ENCODE data around the gene GRIN3A.

GRIN3A gene

GRCh38 chr9:101601904-101602765 lies 136.3 kb downstream of the GRIN3A start:
- TF ChIP-seq, protein P1, sequence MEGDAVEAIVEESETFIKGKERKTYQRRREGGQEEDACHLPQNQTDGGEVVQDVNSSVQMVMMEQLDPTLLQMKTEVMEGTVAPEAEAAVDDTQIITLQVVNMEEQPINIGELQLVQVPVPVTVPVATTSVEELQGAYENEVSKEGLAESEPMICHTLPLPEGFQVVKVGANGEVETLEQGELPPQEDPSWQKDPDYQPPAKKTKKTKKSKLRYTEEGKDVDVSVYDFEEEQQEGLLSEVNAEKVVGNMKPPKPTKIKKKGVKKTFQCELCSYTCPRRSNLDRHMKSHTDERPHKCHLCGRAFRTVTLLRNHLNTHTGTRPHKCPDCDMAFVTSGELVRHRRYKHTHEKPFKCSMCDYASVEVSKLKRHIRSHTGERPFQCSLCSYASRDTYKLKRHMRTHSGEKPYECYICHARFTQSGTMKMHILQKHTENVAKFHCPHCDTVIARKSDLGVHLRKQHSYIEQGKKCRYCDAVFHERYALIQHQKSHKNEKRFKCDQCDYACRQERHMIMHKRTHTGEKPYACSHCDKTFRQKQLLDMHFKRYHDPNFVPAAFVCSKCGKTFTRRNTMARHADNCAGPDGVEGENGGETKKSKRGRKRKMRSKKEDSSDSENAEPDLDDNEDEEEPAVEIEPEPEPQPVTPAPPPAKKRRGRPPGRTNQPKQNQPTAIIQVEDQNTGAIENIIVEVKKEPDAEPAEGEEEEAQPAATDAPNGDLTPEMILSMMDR (IDR thresholded peaks at IDR 0.05): peak; percentile 69

- TF ChIP-seq, protein P1 (IDR thresholded peaks at IDR 0.05): no peak
These were observed 143.7 kb downstream of the GRIN3A start, which contains the start of gene PPP3R2 for GRCh38 chr9:101594796-101595195. TSS of gene PPP3R2 (minus strand) at chr9:101594969. CDS start at chr9:101594921, 48 bp downstream.

DNA sequence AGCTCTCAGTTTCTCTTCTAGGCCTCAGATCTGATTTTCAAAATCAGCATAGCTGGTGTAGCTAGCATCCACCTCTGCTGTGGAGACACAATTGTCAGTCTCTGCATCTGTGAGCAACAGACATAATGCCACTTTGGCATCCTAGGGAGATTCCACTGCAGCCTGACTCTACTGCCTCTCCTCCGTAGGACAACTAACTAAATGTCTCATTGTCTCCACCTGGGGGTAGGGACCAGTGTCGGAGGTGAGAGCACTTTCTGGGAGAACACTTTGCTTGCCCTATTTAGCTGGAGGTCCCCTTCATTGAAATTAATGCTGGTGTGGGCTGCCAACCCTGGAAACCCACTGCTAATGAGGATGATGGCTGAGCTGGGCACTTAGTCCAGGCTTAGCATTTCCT lies 145.1 kb downstream of the GRIN3A start:
- TF ChIP-seq, protein P1 (IDR thresholded peaks at IDR 0.05): no peak

GRCh38 chr9:101592788-101593187 lies 145.7 kb downstream of the GRIN3A start:
- TF ChIP-seq, protein P1 (IDR thresholded peaks at IDR 0.05): no peak

- TF ChIP-seq, protein P1 (IDR thresholded peaks at IDR 0.05): no peak
These were observed 146.5 kb downstream of the GRIN3A start for GRCh38 chr9:101591787-101592446.

GRCh38 chr9:101590901-101591300 lies 147.5 kb downstream of the GRIN3A start:
- TF ChIP-seq, protein P1 (IDR thresholded peaks at IDR 0.05): no peak

DNA sequence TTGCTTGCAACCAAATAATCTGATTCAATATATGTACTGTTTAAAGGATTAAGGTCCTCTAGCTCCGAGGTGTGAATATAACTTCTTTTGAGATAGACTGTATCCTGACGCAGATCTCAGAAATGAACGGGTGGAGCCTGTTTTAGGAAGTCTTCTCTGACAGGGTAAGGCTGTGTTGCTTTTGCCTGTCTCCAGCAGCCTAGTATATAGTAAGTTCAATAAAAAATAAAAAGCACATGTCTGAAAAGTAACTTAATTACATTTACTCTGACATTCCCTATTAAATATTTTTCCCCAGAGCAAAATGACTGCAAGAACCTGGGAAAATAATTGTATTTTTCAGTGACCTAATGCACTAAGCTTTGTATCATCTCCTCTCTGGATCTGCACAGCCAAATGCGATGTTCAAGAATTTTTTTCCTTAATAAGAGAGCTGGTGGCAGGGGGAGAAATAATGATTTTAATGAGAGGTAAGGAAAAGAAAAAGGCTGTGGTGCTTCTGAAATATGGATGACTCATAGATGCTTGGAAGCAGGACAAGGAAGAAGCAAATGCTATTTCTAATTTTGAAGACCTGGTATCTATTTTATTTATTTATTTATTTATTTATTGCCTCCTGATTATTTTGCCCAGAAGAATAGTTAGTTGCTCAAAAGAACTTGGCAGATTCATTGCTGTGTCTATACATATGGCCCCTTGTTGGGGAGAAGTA lies 151.0 kb downstream of the GRIN3A start:
- TF ChIP-seq, protein P1 (IDR thresholded peaks at IDR 0.05): no peak
